HG03095 (cell line): Measurements from ENCODE around the gene MAMSTR.

Source experiments
- ATAC-seq: cut with Tn5 transposase; IDR thresholded peaks from one replicate; pipeline ENCODE4 v1.9.1; 2021; ENCODE audit warnings: moderate library complexity; ENCODE audit not compliant: unreplicated experiment

The MAMSTR gene

DNA sequence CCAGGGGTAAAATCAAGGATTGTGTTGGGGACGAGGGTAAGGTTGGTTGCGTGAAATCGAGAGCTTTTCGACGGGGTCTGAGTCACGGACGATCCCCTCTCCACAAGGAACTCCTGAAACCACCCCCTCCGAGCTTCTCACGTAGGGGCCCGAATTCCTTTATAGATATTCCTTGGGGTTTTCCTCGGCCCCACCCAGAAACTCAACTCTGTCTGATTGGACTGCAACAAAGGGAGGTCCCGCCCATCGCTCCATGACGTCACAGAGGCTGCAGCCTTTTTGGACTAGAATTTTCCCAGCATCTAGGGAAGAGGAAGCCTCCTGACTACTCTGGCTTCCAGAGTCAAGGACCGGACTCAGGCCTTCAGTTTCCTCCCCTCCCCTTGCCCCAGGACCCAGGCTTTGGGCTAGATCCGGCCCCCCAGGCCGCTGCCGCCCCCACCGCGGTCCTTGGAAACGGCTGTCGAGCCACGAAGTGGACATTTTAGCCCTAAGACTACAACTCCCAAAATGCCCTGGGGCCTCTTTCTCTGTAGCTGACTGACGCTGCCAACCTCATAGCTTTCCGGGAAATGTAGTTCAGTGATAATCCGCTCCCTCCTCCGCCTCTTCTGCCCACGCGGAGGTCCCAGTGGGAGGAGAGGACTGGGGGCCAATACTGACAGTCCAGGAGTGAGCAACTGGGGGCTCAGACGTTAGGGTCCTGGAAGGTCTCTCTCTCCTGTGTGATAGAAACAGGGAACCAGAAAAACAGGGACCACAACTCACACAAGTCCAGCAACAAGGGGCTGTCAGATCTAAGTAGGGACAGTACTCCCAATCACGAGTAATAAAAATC is 27.4 kb upstream of the MAMSTR start, which contains the start of gene IZUMO1:
IZUMO1 (minus strand) TSS at position 172 of the 838 bp plus-strand sequence. CDS start 1,050 bp downstream, outside the sequence.
- ATAC-seq: no peak

GRCh38 chr19:48746110-48746509 is 26.6 kb upstream of the MAMSTR start:
- ATAC-seq: no peak

GRCh38 chr19:48745208-48745995 is 25.9 kb upstream of the MAMSTR start:
- ATAC-seq: no peak

DNA sequence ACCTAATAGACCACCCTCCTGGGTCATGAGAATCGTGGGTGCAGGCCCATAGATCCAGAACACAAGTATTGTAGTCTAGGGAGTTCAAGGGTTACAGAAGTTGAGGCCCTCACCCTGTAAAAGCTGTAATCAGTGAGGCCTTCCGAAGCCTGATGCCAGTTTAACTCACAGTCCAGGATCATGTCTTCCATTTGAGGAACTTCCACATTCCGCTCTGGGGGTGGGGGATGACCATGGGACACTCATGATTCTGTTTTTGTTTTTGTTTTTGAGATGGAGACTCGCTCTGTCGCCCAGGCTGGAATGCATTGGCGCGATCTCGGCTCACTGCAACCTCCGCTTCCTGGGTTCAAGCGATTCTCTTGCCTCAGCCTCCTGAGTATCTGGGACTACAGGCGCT is 22.6 kb upstream of the MAMSTR start:
- ATAC-seq: no peak

GRCh38 chr19:48741129-48741999 is 21.8 kb upstream of the MAMSTR start:
- no peak for ATAC-seq

DNA sequence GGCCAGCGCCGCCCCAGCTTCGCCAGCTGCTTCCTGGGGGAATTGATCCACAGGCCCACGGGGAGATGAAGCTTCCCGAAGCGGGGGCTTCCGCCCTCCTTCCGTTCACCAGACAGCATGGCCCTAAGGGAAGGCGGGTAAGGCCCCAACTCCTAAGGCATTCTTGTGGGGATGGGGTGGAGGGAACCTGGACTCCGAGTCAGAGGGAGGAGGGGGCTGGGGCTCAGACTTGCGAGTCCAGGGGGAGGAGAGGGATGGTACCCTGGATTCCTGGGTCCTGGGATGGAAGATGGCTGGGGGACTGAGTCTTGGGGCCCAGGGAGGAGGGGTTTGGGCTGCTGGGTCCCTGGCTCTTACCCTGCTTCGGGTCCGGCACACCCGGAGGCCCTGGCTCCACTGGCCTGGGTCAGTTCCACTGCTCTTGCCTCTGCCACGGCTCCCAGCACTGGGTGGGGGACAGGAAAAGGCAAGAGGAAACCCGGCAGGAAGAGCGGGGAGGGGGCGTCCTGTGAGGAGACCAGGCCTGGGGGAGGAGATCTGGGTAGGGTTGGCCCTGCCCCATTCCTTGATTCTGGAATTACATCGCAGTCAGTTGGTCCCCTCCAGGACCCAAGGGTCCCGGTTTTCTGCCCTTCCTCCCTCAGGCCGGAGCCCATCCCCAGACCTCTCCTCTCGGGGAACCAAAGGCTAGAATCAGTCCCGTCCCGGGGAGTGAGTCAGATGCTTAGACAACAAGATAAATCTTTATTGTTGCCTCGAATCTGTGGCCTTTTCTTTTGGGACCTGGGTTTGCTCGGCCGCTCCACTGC is 20.8 kb upstream of the MAMSTR start, which contains the start of gene RASIP1:
RASIP1 (minus strand) TSS at position 447 of the 809 bp plus-strand sequence; CDS start at position 119, 328 bp downstream.
- ATAC-seq: no peak

- ATAC-seq: no peak
These were observed 20.1 kb upstream of the MAMSTR start for GRCh38 chr19:48739404-48740163.

GRCh38 chr19:48738557-48739403 is 19.3 kb upstream of the MAMSTR start:
- no peak for ATAC-seq

DNA sequence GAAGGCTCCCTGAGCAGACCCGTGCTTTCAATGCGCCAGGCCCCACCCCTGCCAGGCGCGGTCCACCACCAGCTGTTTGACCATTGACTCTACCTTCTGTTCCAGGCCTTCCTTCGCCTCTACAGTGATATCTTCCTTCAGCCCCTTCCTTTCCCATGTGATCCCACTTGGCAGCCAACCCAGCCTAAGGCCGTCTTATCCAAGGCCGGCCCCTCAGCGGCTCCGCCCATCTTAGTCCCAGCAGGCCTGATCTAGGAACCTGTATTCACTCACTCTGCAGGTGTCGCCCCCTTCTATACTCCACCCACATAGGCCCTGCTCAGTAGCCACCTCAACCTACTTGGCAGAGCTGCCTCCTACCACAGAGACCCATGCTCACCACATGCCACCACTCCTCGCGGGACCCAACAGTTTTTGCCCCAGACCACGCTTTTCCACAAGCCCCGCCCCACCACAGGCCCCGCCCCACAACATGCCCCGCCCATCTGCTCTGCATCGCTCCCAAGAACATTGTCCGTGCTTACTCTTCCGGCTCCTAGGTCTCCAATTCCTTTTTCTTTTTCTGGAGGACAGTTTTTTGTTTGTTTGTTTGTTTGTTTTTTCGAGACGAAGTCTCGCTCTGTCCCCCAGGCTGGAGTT is 18.0 kb upstream of the MAMSTR start:
- no peak for ATAC-seq

GRCh38 chr19:48735031-48735615 is 15.6 kb upstream of the MAMSTR start:
- ATAC-seq: no peak

- ATAC-seq: no peak
These were observed 15.1 kb upstream of the MAMSTR start for GRCh38 chr19:48734625-48735024.

- no peak for ATAC-seq
These were observed 11.9 kb upstream of the MAMSTR start for GRCh38 chr19:48731452-48731851.

DNA sequence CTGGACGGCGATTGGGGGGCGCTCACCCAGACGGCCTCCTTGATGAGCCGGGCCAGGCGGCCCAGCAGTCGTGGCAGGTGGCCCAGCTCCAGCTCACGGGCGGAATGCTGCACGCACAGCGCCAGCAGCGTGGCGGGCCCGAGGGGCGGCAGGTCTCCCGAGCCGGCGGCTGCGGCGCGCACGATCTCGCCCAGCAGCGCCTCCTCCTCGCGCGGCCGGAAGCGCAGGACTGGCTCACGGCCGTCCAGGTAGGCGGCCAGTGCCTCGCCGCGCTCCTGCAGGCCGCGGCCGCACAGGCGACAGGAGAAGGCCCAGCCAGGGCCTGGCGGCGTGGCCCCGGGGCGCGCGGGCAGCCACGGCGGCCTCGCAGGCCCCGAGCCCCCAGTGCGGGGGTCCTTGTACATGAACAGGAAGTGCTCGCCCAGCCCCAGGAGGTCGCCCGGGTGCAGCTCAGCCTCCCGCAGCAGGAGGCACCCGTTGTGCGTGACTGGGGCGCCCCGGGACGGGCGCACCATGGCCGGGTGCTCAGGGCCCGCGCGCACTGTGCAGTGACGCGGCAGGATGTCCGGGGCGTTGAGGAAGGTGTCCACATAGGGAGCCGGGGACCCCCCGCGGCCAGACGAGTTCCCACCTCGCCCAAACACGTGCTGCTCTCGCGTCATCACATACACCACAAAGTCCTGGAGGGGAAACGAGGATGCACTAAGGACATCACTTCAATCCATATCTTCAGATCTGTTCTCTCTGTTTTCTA is 9.6 kb upstream of the MAMSTR start:
- ATAC-seq: no peak

DNA sequence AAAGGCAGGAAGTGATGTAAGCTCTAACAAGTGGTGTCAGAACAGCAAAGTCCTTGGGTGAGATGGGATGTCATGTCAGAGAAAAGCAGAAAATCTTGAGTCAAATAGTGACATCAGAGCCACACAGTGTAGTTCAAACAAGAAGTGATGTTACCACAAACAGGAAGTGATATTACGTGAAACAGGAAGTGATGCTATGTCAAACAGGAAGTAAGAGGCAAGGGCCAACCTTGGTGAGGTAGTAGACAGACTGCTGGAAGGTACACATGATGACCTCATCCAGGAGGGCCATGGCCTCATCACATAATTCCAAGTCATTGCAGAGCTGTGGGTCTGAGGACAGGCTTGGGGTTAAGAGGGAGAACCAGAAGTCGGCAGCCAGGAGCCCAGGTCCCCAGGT is 7.0 kb upstream of the MAMSTR start:
- no peak for ATAC-seq

DNA sequence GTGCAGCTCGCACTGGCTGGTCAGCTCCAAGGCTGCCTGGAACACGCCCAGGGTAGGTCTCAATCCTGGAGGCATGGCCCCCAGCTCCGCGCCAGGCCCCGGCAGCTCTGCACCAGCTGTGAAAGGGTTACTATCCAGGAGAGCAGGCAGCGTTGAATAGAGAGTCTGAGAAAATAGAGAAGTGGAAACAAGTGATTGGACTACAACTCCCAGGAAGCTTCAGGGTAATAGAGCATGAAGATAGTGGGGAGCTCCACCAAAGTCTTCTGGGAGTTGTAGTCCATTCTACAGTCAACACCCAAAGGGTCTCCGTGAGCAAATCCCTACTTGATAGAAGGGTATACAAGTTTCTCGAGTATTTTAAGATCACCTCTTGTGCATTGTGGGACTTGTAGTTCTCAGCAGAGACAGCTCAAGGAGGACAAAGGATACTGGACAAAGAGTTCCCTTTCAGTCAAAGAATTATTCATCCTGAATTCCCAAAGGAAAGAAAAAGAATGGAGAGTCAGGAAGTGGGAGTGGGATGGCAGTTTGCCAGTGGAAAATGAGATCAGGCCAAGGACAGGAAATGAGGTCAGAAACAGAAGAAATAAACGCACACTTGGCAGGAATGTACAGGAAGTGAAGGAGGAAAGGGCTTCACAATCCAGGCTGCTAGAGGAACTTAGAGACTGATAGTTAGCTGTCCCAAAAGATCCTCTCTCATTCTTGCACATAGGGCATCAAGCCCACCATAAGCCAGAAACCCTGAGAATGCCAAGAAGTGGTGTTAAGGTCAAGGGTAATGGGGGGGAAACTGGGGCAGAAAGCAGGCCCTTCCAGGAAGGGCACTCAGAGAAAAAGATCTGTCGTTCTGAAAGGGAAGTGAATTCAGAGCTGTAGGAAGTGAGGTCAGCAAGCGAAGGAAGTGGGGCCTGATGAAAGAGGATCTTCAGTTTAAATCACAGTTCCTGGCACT is 5.5 kb upstream of the MAMSTR start:
- ATAC-seq: no peak
